ENCODE data around the gene TEX2. TPM values are rescaled to one million over a fixed set of nuclear protein-coding genes. Genes with fewer than 3 reads are reported as not detected.
"Not testable (repeated sequence)": the region's sequence is repeated elsewhere in the genome, so short reads cannot be mapped to it uniquely, and the experiment has no call there.

Gene TEX2
- total and polyA plus RNA-seq, 9 of the 15 experiments (the other 6 are each of a cell fraction or from before 2014, with no cell fraction given): 4.1 to 27.6 (median 19.3) TPM

GRCh38 chr17:64185557-64185956 lies 77.5 kb downstream of the TEX2 start:
- H3K27me3 ChIP-seq (ENCODE audit: control insufficient read depth in 2 of 2, insufficient read depth in 2 of 2, low read length in 2 of 2); H2AFZ ChIP-seq (ENCODE audit: low read depth, low read length); H3K9me1 ChIP-seq (ENCODE audit: control insufficient read depth, insufficient read depth, low read length); H4K20me1 ChIP-seq (replicated peaks; ENCODE audit: control insufficient read depth, insufficient read depth, low read length); H3K79me2 ChIP-seq (ENCODE audit: control insufficient read depth, insufficient read depth, low read length); H3K4me2 ChIP-seq (ENCODE audit: insufficient read depth, low read length); H3K4me3 ChIP-seq; ATAC-seq; H3K9me3 ChIP-seq (replicated peaks; ENCODE audit: control insufficient read depth, insufficient read depth, low read depth, low read length); CTCF ChIA-PET (ENCODE audit: low intra/inter-chr PET ratio); H3K4me1 ChIP-seq (replicated peaks in 1 of 2; ENCODE audit: control insufficient read depth in 2 of 2, insufficient read depth in 2 of 2, low read length in 2 of 2); BruUV-seq (replicated peaks); DNase-seq (ENCODE audit: extremely low read depth in 1 of 4, low spot score in 3 of 4); intact Hi-C loops (cut with micrococcal nuclease); POLR2A ChIA-PET; H3K9ac ChIP-seq (ENCODE audit: insufficient read depth in 1 of 2, low read depth in 2 of 2, low read length in 2 of 2); in situ Hi-C loops (cut with MboI); H3K27ac ChIP-seq (ENCODE audit: extremely low read depth, low read depth, low read length): not testable (repeated sequence)
- TF ChIP-seq NFIC (IDR thresholded peaks at IDR 0.05): peak; percentile 87
- peaks cover 24% of the 10 kb centered on the region for H3K36me3 ChIP-seq (ENCODE audit: control insufficient read depth, insufficient read depth, low read length)
- peak; percentile 44 for FAIRE-seq
- WGBS (ENCODE audit: insufficient coverage, low coverage, missing lambda C conversion rate): 75% methylated on average over 9 of the region's 9 CpGs

GRCh38 chr17:64185101-64185500 lies 78.0 kb downstream of the TEX2 start:
- 89% methylated on average over 3 of the region's 3 CpGs for WGBS (ENCODE audit: insufficient coverage, low coverage, missing lambda C conversion rate)
- Histone ChIP-seq H3K9me1 (ENCODE audit: control insufficient read depth, insufficient read depth, low read length) (no peaks in the 10 kb centered on the region), H3K27ac (ENCODE audit: extremely low read depth, low read depth, low read length) (no peak overlapping the region), H3K27me3 (ENCODE audit: control insufficient read depth in 2 of 2, insufficient read depth in 2 of 2, low read length in 2 of 2) (no peaks in the 10 kb centered on the region), H3K4me1 (replicated peaks in 1 of 2; ENCODE audit: control insufficient read depth in 2 of 2, insufficient read depth in 2 of 2, low read length in 2 of 2) (no peaks in the 10 kb centered on the region; a peak in 1 of 5 replicates), H3K9me3 (replicated peaks; ENCODE audit: control insufficient read depth, insufficient read depth, low read depth, low read length) (no peaks in the 10 kb centered on the region; the same call in 1 of the 2 replicates), H3K4me2 (ENCODE audit: insufficient read depth, low read length) (no peak overlapping the region), H2AFZ (ENCODE audit: low read depth, low read length) (no peak overlapping the region), H3K79me2 (ENCODE audit: control insufficient read depth, insufficient read depth, low read length) (no peaks in the 10 kb centered on the region; the same call in 2 of the 3 replicates), H3K9ac (ENCODE audit: insufficient read depth in 1 of 2, low read depth in 2 of 2, low read length in 2 of 2) (no peak overlapping the region), H3K4me3 (no peak overlapping the region), H3K36me3 (ENCODE audit: control insufficient read depth, insufficient read depth, low read length) (peaks cover 26% of the 10 kb centered on the region), H4K20me1 (replicated peaks; ENCODE audit: control insufficient read depth, insufficient read depth, low read length) (no peaks in the 10 kb centered on the region)
- ChIA-PET CTCF (ENCODE audit: low intra/inter-chr PET ratio) (no interaction called here), POLR2A (no interaction called here)
- ATAC-seq (no peak), DNase-seq (ENCODE audit: extremely low read depth in 1 of 4, low spot score in 3 of 4) (no peak), FAIRE-seq (no peak)
- in situ Hi-C loops (cut with MboI): no loop called here
- intact Hi-C loops (cut with micrococcal nuclease): no loop called here
- TF ChIP-seq PRMT5 (CRISPR knock-in tag; IDR thresholded peaks at IDR 0.05): no peak
- TF ChIP-seq RFX7 (CRISPR knock-in tag; IDR thresholded peaks at IDR 0.05): no peak
- BruUV-seq (replicated peaks): no TSS peak
